Lower leg skin (tissue), 3 donors: Measurements from ENCODE around the gene MLYCD.

ENCODE experiments used
- CTCF ChIP-seq, 3 donors: fragments of 450-650 bp; IDR thresholded peaks; one replicate each; pipeline ENCODE4 v1.5.1; 2016; ENCODE audit warnings: antibody characterized with exemption in 3 of 3, mild to moderate bottlenecking in 3 of 3, moderate library complexity in 2 of 3
- POLR2A ChIP-seq, 2 donors: fragments of 450-650 bp; IDR thresholded peaks; one replicate each; pipeline ENCODE4 v1.6.1; 2016 to 2017; ENCODE audit warnings: antibody characterized with exemption in 2 of 2, mild to moderate bottlenecking in 1 of 2, moderate library complexity in 1 of 2

- TF ChIP-seq CTCF (IDR thresholded peaks at IDR 0.05): no peak
- TF ChIP-seq POLR2A (IDR thresholded peaks at IDR 0.05): no peak
Measured at GRCh38 chr16:83970430-83970815, 71.5 kb downstream of the MLYCD start.
